HG03571 (cell line): ENCODE measurements around the gene NPDC1.

Experiments
- ATAC-seq: cut with Tn5 transposase; IDR thresholded peaks from one replicate; pipeline ENCODE4 v1.9.1; 2021; ENCODE audit not compliant: unreplicated experiment

The NPDC1 gene, protein sequence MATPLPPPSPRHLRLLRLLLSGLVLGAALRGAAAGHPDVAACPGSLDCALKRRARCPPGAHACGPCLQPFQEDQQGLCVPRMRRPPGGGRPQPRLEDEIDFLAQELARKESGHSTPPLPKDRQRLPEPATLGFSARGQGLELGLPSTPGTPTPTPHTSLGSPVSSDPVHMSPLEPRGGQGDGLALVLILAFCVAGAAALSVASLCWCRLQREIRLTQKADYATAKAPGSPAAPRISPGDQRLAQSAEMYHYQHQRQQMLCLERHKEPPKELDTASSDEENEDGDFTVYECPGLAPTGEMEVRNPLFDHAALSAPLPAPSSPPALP

DNA sequence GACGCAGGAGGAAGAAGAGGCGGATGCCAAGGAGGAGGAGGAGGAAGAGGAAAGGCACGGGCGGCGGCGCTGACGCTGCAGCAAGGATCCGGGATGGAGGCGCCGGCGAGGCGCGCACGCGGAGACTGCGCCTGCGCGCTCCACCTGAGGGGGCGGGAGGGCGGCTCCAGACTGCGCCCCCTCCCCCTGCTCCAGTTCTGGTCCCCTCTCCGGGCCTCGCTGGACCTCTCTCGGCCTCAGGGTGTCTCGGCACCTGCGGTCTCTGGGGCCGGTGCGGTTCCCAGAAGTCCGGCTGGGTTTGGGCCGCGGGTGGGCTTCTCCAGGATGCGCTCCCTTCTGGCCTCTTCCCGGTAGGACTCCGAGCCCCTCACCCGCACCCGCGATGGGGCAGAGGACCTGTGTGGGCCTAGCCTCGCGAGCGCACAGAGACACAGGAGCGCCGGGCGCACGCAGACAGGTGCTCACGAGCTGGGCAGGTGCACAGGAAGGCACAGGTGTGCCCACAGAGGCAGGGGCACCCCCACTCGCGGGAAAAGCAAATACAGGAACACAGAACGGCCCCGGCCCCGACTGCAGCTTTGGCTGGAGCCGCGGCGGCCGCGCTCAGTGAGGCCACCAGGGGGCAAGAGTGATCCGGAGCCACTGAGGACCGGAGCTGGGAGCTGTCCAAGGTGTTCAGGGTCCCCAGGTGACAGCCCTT lies at the start of gene NPDC1:
Gene NPDC1, minus strand, starts transcription at position 90 of the 700 bp plus-strand sequence. CDS start 188 bp downstream, outside the sequence.
- ATAC-seq, result no peak

GRCh38 chr9:137089232-137089947 lies 43.4 kb upstream of the NPDC1 start:
- ATAC-seq, result no peak

- ATAC-seq, result no peak
Measured at GRCh38 chr9:137088121-137088520, 42.1 kb upstream of the NPDC1 start.

GRCh38 chr9:137087409-137087925 lies 41.5 kb upstream of the NPDC1 start:
- ATAC-seq, result peak; percentile 2

- peak; percentile 65 for ATAC-seq
Measured at GRCh38 chr9:137086531-137087408, 40.8 kb upstream of the NPDC1 start, which contains the start of gene MAN1B1. Gene MAN1B1, plus strand, starts transcription at chr9:137086985. Its CDS starts 15 bp downstream, at chr9:137087000.

DNA sequence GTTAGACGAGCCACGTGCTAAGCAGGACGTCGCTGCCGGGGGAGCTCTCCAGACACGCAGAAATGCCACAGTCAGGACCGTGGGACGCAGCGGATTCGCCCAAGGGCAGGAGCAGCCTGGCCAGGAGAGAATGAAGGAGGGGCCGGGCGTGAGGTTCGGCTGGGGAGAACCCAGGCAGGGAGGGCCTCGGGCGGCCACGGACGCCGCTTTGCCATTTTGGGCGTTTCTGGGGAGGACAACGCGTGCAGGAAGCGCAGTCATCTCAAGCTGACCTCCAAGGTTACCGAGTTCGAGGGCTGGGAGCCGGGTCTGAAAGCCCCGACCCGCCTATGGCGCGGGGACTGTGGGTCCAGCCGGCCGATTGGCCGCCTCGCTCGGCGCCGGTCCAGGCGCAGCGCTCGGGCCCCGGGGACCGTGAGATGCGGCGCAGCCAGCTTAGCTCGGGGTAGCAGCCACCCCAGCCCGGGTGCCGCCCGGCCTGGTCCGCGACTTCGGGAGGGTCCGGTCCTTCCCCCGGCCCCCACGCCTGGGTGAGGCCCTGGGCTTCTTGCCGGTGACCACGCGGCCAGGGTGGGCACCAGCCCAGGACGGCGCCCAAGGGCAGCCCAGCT lies 40.0 kb upstream of the NPDC1 start:
- peak; percentile 7 for ATAC-seq

GRCh38 chr9:137084526-137084925 lies 38.5 kb upstream of the NPDC1 start:
- ATAC-seq, result no peak

GRCh38 chr9:137083394-137084004 lies 37.5 kb upstream of the NPDC1 start:
- ATAC-seq, result no peak

- ATAC-seq, result no peak
Measured at GRCh38 chr9:137082925-137083290, 36.9 kb upstream of the NPDC1 start.

- ATAC-seq, result no peak
Measured at GRCh38 chr9:137082222-137082924, 36.4 kb upstream of the NPDC1 start.

DNA sequence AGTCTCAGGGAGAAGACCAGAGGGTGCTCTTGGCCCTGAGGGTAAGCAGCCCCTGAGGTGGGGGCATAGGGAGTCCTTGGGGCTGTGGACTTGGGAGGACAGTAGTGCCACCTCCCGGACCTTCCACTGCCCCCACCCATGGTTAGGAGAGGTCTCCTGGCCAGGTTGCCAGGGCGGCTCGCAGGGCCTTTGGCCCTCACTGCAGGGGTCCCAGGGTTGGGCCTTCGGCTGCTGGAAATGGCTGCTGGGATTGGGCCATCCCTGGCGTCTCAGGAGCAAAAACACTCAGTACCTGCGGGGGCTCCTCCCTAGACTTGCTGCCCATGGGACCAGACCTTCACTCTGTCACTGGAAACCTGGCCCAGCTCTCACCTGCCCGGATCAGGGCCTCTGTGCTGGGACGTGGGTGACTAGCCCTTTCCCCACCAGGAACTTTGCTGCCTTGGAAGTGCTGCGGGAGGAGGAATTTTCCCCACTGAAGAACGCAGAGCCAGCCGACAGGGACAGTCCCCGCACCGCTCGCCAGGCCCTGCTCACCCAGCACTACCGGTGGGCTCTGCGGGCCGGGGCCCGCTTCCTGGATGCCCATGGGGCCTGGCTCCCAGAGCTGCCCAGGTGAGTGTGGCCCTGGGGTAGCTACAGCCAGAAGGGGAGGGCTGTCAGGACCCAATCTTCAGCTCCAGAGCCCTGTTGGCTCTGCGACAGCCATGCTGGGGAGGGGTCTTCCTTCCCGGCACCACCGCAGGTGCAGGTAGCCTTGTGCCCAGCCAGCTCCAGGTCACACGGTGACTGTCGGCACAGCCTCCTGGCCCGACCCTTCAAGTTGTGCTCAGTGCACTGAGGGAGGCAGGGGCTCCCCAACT lies 34.5 kb upstream of the NPDC1 start:
- no peak for ATAC-seq

DNA sequence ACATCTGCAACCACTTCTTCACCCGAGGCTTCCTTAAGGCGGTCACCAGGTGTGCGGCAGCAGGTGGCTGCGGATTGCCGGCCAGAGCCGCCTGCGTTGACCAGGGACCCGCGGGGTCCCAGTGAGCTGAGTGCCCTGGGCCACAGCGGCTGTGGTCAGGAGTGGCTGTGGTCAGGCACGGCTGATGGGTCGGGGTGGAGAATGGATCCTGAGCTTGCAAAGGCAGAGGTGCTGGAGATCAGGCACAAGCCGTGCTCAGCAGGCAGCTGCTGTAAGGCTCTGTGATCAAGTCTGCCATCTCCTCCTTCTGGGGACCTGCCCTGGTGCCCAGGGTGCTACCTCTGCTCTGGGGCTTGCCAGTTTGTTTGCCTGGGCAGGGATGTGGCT lies 33.4 kb upstream of the NPDC1 start:
- no peak for ATAC-seq

DNA sequence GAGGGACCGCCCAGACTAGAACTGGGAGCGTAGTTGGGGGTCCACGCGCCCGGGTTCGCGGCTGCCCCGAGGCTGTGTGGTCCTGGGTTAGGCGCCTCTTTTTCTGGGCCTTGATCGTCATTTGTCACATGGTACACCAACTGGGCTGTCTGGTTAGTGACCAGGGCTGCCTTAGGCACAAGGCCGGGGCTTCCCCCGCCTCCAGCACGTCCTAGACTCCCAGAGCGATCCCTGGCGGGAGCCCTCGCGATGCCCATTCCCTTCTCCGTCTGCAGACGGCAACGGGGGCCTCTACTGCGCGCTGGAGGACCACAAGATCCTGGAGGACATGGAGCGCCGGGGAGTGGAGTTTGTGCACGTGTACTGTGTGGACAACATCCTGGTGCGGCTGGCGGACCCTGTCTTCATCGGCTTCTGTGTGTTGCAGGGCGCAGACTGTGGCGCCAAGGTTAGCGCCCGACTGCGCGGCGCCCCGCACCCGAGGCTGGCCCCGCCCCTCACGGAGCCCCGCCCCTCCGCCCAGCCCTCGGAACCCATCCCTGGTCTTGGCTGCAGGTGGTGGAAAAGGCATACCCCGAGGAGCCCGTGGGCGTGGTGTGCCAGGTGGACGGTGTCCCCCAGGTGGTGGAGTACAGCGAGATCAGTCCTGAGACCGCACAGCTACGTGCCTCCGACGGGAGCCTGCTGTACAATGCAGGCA lies 32.9 kb upstream of the NPDC1 start:
- ATAC-seq, result no peak

- peak; percentile 24 for ATAC-seq
Measured at GRCh38 chr9:137077758-137078693, 32.0 kb upstream of the NPDC1 start.

GRCh38 chr9:137077010-137077747 lies 31.2 kb upstream of the NPDC1 start, which contains the start of gene UAP1L1:
Gene UAP1L1, plus strand, starts transcription at chr9:137077517. Its CDS starts 16 bp downstream, at chr9:137077533.
- ATAC-seq, result peak; percentile 60

GRCh38 chr9:137076636-137077009 lies 30.6 kb upstream of the NPDC1 start:
- ATAC-seq, result no peak
